ENCODE data around the gene COL4A3. TPM values are rescaled to one million over a fixed set of nuclear protein-coding genes. Genes with fewer than 3 reads are reported as not detected.

COL4A3 gene
- total RNA-seq, 1 donor from 2014 or later, result not detected

- Mint-ChIP-seq H3K27me3 (ENCODE audit: insufficient read depth) (peaks cover 4% of the 10 kb centered on the region), H3K9me3 (no peaks in the 10 kb centered on the region), H3K36me3 (ENCODE audit: low read depth) (no peaks in the 10 kb centered on the region), H3K4me1 (ENCODE audit: low read depth) (no peaks in the 10 kb centered on the region), H3K4me3 (no peak overlapping the region), H3K27ac (no peak overlapping the region)
- intact Hi-C loops (cut with micrococcal nuclease), result loop anchor here (1.0 kb wide), 3 partner anchors 108 to 1569 kb away; no protein-coding TSS in a partner anchor
- no peak for DNase-seq (ENCODE audit: low spot score)
Observed at GRCh38 chr2:227237786-227238185, 73.4 kb downstream of the COL4A3 start.

GRCh38 chr2:227238238-227239237 lies 74.1 kb downstream of the COL4A3 start:
- peaks cover 4% of the 10 kb centered on the region for H3K27me3 Mint-ChIP-seq (ENCODE audit: insufficient read depth)
- no peaks in the 10 kb centered on the region for H3K36me3 Mint-ChIP-seq (ENCODE audit: low read depth)
- H3K4me1 Mint-ChIP-seq (ENCODE audit: low read depth), result no peaks in the 10 kb centered on the region
- no peak overlapping the region for H3K4me3 Mint-ChIP-seq
- peak; percentile 13 for DNase-seq (ENCODE audit: low spot score)
- no peak overlapping the region for H3K27ac Mint-ChIP-seq
- intact Hi-C loops (cut with micrococcal nuclease), result loop anchor here (1.0 kb wide), 3 partner anchors 109 to 1570 kb away; no protein-coding TSS in a partner anchor
- no peaks in the 10 kb centered on the region for H3K9me3 Mint-ChIP-seq

- intact Hi-C loops (cut with micrococcal nuclease), result no loop called here
- no peak overlapping the region for H3K27ac Mint-ChIP-seq
- no peaks in the 10 kb centered on the region for H3K9me3 Mint-ChIP-seq
- no peak for DNase-seq (ENCODE audit: low spot score)
- no peak overlapping the region for H3K4me3 Mint-ChIP-seq
- H3K27me3 Mint-ChIP-seq (ENCODE audit: insufficient read depth), result peaks cover 4% of the 10 kb centered on the region
- no peaks in the 10 kb centered on the region for H3K4me1 Mint-ChIP-seq (ENCODE audit: low read depth)
- no peaks in the 10 kb centered on the region for H3K36me3 Mint-ChIP-seq (ENCODE audit: low read depth)
Observed at GRCh38 chr2:227241005-227241404, 76.6 kb downstream of the COL4A3 start.

GRCh38 chr2:227248876-227249275 lies 84.5 kb downstream of the COL4A3 start:
- H3K27me3 Mint-ChIP-seq (ENCODE audit: insufficient read depth), result peaks cover 2% of the 10 kb centered on the region
- H3K4me1 Mint-ChIP-seq (ENCODE audit: low read depth), result no peaks in the 10 kb centered on the region
- intact Hi-C loops (cut with micrococcal nuclease), result no loop called here

GRCh38 chr2:227252831-227253230 lies 88.4 kb downstream of the COL4A3 start:
- Mint-ChIP-seq H3K4me1 (ENCODE audit: low read depth) (no peaks in the 10 kb centered on the region), H3K27ac (no peak overlapping the region), H3K27me3 (ENCODE audit: insufficient read depth) (peaks cover 4% of the 10 kb centered on the region), H3K4me3 (no peak overlapping the region), H3K36me3 (ENCODE audit: low read depth) (no peaks in the 10 kb centered on the region), H3K9me3 (no peaks in the 10 kb centered on the region)
- DNase-seq (ENCODE audit: low spot score), result no peak
- intact Hi-C loops (cut with micrococcal nuclease), result no loop called here

More at GRCh38 chr2:227248876-227249275, 84.5 kb downstream of the COL4A3 start:
- Mint-ChIP-seq H3K27ac (no peak overlapping the region), H3K36me3 (ENCODE audit: low read depth) (no peaks in the 10 kb centered on the region), H3K9me3 (no peaks in the 10 kb centered on the region), H3K4me3 (no peak overlapping the region)
- no peak for DNase-seq (ENCODE audit: low spot score)

- intact Hi-C loops (cut with micrococcal nuclease), result no loop called here
- no peak overlapping the region for H3K27ac Mint-ChIP-seq
- DNase-seq (ENCODE audit: low spot score), result no peak
- H3K4me1 Mint-ChIP-seq (ENCODE audit: low read depth), result no peaks in the 10 kb centered on the region
- peaks cover 4% of the 10 kb centered on the region for H3K27me3 Mint-ChIP-seq (ENCODE audit: insufficient read depth)
- H3K36me3 Mint-ChIP-seq (ENCODE audit: low read depth), result no peaks in the 10 kb centered on the region
- no peaks in the 10 kb centered on the region for H3K9me3 Mint-ChIP-seq
- H3K4me3 Mint-ChIP-seq, result no peak overlapping the region
Observed at GRCh38 chr2:227256605-227257004, 92.2 kb downstream of the COL4A3 start.

GRCh38 chr2:227257820-227258219 lies 93.4 kb downstream of the COL4A3 start:
- Mint-ChIP-seq H3K9me3 (no peaks in the 10 kb centered on the region), H3K27me3 (ENCODE audit: insufficient read depth) (peaks cover 7% of the 10 kb centered on the region), H3K4me3 (no peak overlapping the region), H3K27ac (no peak overlapping the region), H3K36me3 (ENCODE audit: low read depth) (no peaks in the 10 kb centered on the region), H3K4me1 (ENCODE audit: low read depth) (no peaks in the 10 kb centered on the region)
- no peak for DNase-seq (ENCODE audit: low spot score)
- intact Hi-C loops (cut with micrococcal nuclease), result no loop called here

GRCh38 chr2:227260041-227260440 lies 95.6 kb downstream of the COL4A3 start:
- Mint-ChIP-seq H3K4me3 (no peak overlapping the region), H3K27ac (no peak overlapping the region), H3K27me3 (ENCODE audit: insufficient read depth) (peaks cover 3% of the 10 kb centered on the region), H3K4me1 (ENCODE audit: low read depth) (no peaks in the 10 kb centered on the region), H3K36me3 (ENCODE audit: low read depth) (no peaks in the 10 kb centered on the region), H3K9me3 (no peaks in the 10 kb centered on the region)
- intact Hi-C loops (cut with micrococcal nuclease), result no loop called here
- no peak for DNase-seq (ENCODE audit: low spot score)

- H3K36me3 Mint-ChIP-seq (ENCODE audit: low read depth), result no peaks in the 10 kb centered on the region
- H3K27ac Mint-ChIP-seq, result no peak overlapping the region
- no peak overlapping the region for H3K4me3 Mint-ChIP-seq
- H3K27me3 Mint-ChIP-seq (ENCODE audit: insufficient read depth), result peaks cover under 1% of the 10 kb centered on the region
- H3K9me3 Mint-ChIP-seq, result no peaks in the 10 kb centered on the region
- intact Hi-C loops (cut with micrococcal nuclease), result no loop called here
- DNase-seq (ENCODE audit: low spot score), result no peak
- no peaks in the 10 kb centered on the region for H3K4me1 Mint-ChIP-seq (ENCODE audit: low read depth)
Observed at GRCh38 chr2:227267410-227268115, 103.1 kb downstream of the COL4A3 start.

- DNase-seq (ENCODE audit: low spot score), result no peak
- Mint-ChIP-seq H3K4me3 (no peak overlapping the region), H3K9me3 (no peaks in the 10 kb centered on the region), H3K27ac (no peak overlapping the region), H3K36me3 (ENCODE audit: low read depth) (no peaks in the 10 kb centered on the region), H3K4me1 (ENCODE audit: low read depth) (no peaks in the 10 kb centered on the region), H3K27me3 (ENCODE audit: insufficient read depth) (peaks cover 3% of the 10 kb centered on the region)
- intact Hi-C loops (cut with micrococcal nuclease), result no loop called here
Observed at GRCh38 chr2:227280895-227281294, 116.5 kb downstream of the COL4A3 start.

- Mint-ChIP-seq H3K36me3 (ENCODE audit: low read depth) (no peaks in the 10 kb centered on the region), H3K4me1 (ENCODE audit: low read depth) (no peaks in the 10 kb centered on the region), H3K27ac (no peak overlapping the region), H3K4me3 (no peak overlapping the region), H3K27me3 (ENCODE audit: insufficient read depth) (no peaks in the 10 kb centered on the region), H3K9me3 (no peaks in the 10 kb centered on the region)
- intact Hi-C loops (cut with micrococcal nuclease), result no loop called here
- no peak for DNase-seq (ENCODE audit: low spot score)
Observed at GRCh38 chr2:227285741-227286236, 121.4 kb downstream of the COL4A3 start.

- Mint-ChIP-seq H3K36me3 (ENCODE audit: low read depth) (no peaks in the 10 kb centered on the region), H3K27me3 (ENCODE audit: insufficient read depth) (no peaks in the 10 kb centered on the region), H3K4me1 (ENCODE audit: low read depth) (no peaks in the 10 kb centered on the region), H3K9me3 (no peaks in the 10 kb centered on the region), H3K27ac (no peak overlapping the region), H3K4me3 (no peak overlapping the region)
- DNase-seq (ENCODE audit: low spot score), result no peak
- intact Hi-C loops (cut with micrococcal nuclease), result no loop called here
Observed at GRCh38 chr2:227287771-227288170, 123.3 kb downstream of the COL4A3 start.

- Mint-ChIP-seq H3K9me3 (no peaks in the 10 kb centered on the region), H3K27ac (no peak overlapping the region), H3K27me3 (ENCODE audit: insufficient read depth) (no peaks in the 10 kb centered on the region), H3K4me3 (no peak overlapping the region), H3K36me3 (ENCODE audit: low read depth) (no peaks in the 10 kb centered on the region), H3K4me1 (ENCODE audit: low read depth) (peaks cover 4% of the 10 kb centered on the region)
- DNase-seq (ENCODE audit: low spot score), result no peak
- intact Hi-C loops (cut with micrococcal nuclease), result no loop called here
Observed at GRCh38 chr2:227292314-227292713, 127.9 kb downstream of the COL4A3 start.

Measured in activated T-helper 1 cell treated with anti-CD3 and anti-CD28 coated beads, Interleukin-12 subunit alpha, Interleukin-12 subunit beta, Interleukin-2, Interleukin-4 antibody, amounts not matched to agents 30 ng/mL and 10 ng/mL and 1 ng/mL, durations not matched to agents 14 hours and 24 hours and 36 hours (primary cell).